M059J (cell line): Measurements from ENCODE around the gene ATOSB. TPM values are rescaled to one million over a fixed set of nuclear protein-coding genes. Genes with fewer than 3 reads are reported as not detected.
A peak's percentile ranks its signal among the peaks of the same experiment; 100 is the strongest.

Experiments used
- DNase-seq: peaks from one replicate; pipeline ENCODE4 v3.0.0-alpha.2; 2012; ENCODE audit warnings: low read depth
- total RNA-seq: library from RNA; depleted of rRNA; stranded (reverse); fragments of >200 nt; shearing (Covaris generic); gene quantifications from 2 replicates; pipeline ENCODE4 v1.2.3, GENCODE V29; 2014

The ATOSB gene
- total RNA-seq, 1 experiment from 2014 or later = 40.8 TPM

DNA sequence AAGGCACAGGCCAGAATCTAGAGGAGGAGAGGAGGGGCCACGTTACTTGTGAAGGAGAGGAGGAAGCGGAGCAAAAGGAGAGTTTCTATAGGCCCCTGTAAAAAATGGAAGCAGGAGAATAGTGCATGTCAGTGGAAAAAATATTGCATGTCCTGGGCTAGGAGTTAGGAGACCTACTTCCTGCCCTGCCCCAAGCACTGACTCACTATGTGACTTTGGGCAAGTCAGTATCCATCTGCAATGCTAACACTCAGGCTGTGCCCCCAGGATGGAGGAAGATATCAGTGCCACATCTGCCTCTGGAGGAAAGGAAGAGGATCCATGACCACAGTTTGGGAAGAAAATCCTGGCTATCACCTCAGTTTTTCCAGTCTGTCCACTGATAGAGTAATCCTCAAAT, 26.2 kb downstream of the ATOSB start:
- no peak for DNase-seq

DNA sequence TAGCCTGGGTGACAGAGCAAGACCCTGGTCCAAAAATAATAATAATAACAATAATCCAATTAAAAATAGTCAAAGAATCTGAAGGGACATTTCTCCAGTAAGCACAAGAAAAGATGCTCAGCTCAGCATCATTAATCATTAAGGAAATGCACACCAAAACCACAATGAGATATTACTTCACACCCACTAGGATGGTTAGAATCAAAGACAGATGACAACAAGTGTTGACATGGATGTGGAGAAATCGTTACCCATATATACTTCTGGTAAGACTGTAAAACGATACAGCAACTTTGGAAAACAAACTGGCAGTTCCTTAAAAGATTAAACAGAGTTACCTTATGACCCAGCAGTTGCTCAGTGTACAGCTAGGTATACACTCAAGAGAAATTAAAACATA, 30.6 kb downstream of the ATOSB start:
- DNase-seq = no peak

DNA sequence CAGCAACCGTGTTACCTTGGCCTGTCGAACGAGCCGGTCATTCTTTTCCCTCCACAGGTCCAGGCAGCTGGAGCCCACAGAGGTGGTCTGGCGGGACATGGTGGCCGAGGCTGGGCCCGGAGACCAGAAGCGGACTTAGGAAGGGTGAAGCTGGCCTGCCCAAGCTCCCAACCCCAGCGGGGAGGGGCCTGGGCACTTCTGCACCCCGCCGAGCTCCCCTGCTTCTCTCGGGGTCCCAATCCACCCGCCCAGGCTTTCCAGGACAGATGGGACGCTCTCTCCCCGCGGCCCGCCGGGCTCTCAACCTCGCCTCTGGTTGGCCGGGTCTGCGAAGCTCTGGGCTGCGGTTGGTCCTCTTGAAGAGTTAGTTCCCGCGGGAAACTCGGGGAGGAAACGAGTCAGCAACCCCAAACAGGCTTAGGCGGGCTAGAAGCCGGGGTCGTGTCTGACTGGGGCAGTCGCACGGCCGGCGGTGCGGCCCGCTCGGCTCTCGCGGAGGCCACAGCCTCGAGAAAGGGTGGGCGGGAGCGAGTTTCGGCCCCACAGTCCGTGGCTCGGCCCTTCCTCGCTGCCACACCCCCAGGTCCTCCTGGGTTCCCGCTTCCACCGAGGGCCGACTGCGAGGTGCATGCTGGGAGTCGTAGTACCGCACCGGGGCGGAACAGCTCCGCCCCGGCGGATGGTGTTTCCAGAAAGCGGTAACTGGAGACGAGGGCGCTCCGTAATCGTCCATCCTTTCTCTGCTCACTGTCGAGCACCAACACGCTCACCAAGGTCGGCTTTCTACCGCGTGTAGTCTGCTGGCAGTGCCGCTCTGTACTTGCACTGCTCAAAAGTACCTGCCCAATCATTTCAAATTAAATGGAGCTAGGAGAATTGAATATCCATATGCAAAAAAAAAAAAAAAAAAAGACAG, 36.0 kb downstream of the ATOSB start, which contains the start of gene FANCG:
FANCG (minus strand) TSS at position 517 of the 916 bp plus-strand sequence; CDS start at position 99, 418 bp downstream.
- DNase-seq = peak; percentile 94

DNA sequence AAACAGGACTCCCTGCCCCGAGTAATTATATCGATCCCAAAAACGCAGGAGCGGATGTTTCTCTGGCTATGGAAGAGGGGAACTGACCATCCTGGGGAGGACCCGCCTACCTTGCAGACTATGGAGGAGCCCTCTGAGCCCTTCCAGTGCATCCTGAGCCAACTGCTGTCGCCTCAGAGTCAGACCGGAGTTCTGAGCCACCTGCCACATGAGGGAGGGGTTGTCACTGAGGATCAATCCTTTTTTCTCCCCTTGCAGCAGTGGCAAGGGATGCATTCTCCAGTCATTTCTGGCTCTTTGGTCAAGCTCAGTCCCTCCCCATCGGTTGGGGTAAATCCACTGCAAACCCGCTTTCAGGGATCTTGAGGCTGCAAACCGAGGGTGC, 36.6 kb downstream of the ATOSB start:
- no peak for DNase-seq

DNA sequence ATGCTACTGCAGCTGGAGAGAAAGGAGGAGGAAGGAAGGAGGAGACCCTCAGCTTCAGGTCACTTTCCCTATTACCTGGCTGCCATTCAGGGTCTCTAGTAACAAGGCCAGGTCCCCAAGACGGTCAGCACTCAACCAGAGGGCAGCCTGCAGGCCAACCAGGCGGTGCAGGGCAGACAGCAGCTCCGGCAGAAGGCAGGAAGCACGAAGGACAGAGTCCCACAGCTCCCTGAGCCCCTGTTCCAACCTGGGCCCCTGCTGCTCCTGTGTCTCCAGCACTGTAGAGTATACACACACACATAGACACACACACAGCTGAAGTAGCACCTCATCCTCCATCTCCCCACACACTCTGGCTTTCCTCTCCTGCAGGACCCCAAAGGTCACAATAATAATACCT, 37.6 kb downstream of the ATOSB start:
- DNase-seq = no peak

DNA sequence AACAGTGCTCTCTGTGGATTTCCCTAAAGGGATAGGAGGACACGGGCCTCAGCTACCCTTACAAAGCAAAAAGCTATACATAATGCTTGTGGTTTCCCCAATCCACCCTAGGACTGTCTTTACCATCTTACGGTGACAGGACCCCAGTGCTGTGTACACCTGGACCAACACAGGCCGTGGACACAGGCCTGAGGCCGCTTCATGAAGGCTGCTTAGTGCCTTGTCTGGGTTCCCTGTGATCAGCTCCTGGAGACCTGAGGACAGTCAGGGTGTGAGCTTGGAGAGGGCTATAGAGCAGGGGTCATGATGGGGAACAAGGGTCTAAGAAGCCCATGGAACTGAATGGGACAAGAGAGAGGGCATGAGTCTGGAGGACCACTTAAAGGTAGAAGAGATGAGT, 38.8 kb downstream of the ATOSB start:
- no peak for DNase-seq

DNA sequence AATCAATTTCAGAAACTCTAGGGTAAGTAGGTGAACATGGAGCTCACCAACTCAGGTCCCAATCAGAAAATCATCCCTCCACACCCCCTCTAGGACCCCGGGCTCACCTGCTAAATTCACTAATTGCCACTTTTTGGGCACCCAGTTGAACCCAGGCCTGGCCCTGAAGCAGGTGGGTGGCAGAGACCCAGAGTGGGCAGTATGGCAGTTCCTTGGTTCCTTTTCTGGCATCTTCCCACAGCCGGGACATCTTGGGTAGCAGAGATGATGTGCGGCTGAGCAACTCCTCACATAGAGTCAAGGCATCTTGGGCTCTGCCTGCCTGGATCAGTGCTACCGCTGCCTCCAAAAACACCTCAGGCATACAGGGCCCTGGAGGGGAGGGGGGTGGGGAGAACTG, 40.3 kb downstream of the ATOSB start:
- DNase-seq = no peak

DNA sequence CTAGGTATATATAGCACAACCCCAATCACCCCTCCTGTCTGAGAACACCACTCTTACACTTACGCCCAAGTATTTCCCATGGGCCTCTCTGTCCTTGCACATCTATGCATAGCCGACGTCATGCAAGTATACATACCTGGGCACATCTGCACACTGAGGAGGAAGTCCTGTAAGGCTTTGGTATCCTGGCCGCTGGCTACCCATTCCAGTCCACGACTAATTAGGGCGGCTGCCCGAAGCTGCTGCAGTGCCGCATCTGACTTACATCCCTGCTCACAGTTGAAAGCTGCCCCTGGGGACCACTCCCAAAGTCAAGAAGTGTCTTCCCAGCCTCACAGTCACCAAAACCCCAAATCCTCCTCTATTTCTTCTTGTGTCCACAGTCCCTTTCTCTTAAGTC, 40.9 kb downstream of the ATOSB start:
- DNase-seq = no peak

DNA sequence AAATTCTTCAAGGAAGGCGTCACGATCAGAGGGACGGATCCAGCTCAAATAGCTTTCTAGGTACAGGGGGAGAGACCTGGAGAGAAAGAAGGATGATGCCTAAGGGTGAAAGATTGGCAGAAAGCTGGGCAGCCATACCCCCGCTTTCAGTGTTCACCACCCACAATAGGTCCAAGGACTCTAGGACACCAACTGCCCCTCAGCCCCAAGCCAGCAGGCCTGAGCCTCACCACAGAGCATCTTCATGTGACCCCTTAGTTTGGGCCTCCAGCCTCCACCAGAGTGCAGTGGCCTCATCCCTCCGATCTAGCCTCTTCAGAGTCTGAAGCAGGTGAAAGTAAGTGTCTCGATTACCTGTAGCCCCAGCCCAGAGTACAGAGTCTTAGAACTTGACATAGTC, 41.5 kb downstream of the ATOSB start:
- no peak for DNase-seq

DNA sequence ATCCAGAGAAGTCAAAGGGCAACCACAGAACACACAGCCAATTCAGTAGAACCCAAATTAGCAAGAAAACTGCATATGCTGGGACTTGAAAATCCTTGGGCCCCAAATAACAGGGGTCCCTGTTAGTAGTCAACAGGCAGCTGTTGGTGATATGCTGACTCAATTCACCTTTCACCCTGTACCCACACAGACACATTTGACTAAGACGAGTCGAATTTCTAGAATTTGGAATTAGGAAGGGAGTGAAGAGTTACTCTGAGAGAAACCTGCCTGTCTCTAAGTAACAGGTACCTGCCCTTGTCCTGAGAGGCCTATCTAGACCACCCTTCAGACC, 42.4 kb downstream of the ATOSB start:
- no peak for DNase-seq

DNA sequence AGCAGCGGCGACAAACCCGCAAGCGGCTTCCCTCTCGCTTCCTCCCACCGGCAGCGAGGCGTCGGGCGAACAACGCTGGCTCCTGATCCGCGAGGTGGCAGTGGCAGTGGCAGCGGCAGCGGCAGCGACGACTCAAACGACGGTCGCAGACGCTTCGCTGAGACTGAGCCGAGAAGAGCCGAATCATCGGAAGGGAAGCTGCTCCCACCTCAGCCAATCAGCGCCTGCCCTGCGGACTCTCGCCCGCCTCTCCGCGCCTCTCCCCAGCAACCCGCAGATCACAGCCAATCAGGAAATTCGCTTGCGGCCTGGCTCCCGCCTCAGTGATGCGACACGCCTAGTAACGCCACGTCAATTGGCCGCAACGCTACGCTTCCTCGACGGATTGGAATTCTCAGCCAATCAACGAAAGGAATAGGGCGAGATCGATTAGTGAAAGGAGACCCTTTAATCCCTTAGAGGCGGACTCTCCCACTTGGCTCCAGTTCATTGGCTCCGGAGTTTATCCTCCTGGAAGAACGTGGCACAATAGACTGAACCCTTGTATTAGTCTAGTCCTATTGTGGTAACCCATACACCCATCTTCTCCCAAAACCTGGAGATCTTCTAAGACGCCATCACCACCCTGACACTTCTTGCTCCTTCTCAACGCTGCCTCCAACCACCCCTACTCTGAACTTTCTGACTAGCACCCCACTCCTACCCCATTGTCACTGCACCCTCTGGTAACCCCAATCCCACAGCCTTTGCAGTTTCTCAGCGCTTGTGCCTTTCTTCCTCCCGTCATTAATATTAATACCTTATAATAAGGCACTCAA, 43.0 kb downstream of the ATOSB start, which contains the start of gene VCP:
VCP (minus strand) TSS at position 165 of the 818 bp plus-strand sequence. CDS start 272 bp downstream, outside the sequence.
- DNase-seq = peak; percentile 99

DNA sequence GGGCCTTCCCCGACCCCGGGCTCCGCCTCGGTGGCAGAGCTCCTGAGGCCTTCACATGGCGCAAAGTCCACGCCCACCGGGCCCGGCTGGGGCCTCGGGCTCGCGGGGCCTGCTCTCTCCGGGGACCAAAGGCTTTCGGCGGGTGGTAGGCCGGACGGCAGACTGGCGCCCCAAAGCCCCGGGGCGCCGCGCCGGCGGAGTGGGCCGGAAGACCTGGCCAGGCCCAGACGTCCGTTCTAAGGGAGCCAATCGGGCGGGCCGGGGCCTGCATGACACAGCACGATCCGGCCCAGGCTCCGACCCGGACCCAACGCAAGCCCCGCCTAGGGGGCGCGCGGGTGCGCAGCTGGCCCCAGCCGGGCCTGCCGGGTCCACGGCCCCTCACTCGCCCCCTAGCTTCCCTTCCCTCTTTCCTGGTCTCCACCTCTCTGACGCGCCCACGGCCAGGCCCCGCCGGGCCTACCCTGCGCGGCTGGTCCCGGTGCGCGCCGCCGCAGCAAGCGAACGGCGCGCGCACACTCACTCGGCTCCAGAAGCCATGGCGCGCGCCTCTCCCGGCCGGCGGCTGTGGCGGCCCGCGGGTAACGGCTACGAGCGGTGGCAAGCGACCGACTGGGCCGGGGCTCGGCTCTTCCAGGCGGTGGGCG, 43.7 kb downstream of the ATOSB start:
- DNase-seq = peak; percentile 86

DNA sequence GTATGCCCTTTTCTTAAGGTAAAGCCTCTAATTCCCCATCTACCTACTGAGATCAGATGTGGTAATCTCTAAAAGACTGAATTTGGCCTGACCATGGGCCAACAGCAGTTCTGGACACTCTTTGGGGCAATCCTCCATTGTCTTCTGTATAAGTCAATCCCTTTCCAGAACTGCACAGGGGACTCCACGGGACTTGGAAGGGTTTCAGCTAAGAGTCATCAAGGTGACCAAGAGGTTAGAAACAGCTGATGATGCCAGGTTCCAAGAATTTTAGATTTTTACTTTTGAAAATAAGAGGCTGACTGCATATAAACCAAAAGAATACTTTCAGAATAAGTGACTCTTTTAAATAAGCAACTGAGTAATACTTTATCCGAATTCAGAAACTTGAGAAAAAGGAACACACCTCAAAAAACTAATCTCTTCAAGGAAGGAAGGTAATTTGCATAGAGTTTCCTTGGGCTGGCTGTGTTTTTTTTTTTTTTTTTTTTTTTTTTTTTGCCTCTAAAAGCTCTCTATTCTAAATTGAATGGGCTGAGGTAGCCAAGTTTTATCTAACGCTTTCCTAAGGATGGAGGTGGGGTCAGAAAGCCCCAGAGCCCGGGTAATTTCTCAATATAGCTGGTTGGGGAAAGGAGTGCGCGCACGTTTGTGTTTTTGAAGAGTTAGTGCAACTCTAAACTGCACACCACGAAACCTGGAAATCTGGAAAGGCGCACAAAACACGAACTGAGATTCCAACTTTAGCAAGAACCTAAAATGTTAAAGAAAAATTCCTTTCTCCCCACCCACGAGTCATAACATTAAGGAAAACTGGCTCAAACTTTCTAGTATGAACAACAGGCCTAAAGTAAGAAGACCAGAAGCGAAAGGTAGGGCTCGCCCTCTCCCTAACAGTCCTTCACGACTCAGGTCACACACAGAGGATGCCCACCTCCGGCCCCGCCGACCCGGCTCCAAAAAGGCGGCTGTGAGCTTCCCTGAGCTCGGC, 44.5 kb downstream of the ATOSB start:
- DNase-seq = peak; percentile 78

DNA sequence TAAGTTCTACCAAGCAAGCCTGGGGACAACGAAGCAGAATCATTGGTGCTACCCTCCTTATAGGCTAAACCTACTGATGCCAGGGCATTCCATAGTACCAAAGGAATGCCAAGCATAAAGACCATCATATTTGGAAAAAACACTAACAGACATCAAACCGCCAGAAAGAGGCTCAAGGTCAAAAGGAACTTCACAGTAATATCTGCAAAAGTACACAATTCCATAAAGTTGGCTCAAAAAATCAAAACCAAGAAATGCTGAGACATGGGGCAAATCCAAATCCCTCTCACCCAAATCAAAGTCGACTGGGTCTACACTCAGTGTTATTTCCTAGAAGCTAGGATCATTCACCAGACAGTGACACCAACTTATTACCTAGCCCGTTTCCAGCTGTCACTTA, 46.6 kb downstream of the ATOSB start:
- DNase-seq = no peak

DNA sequence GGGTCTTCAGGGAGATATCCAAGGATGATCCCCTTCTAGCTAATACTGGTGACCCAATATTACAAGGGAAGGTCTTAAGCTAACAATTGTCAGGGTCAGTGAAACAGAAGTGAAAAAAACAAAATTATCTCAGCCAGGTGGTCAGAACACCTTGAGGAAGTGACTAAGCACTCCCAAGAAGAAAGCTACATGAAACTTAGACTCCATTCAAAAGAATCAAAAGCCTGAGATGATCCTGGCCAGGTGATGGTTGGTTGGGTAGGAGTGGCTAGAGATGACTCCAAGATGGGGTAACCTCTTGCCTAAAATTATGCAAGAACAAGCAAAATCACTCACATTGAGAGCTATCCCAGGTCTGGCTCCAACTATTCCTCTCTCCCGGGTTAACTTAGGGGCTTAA, 48.6 kb downstream of the ATOSB start:
- DNase-seq = no peak

DNA sequence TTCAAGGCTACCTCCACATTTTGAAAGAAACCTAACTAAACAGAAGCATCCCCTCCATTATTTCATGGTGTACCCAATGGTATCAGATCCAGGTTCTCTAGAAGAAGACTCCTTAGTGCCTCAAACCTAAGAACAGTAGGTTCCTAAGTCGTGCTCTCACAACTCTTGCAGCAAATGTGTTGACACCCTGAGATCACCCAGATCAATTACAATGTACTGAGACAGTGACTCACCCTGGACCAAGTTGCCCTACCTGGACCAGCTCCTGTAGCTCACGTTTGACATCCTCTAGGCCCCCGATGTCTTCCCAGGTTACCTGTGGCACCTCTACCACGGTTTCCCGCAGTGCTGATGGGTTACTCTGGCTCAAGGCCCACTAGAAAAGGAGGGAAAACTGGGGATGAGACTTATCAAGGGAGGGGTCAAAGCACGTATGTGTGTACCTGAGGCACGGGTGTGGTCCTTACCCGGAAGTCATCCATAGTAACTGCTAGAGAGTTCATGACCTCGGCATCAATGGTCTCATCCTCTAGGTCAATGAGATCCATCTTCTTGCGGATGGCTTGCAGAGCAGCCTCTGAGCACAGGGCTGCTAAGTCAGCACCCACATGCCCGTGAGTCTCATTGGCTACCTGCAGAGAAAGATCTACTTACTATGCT, 55.0 kb downstream of the ATOSB start:
- no peak for DNase-seq

DNA sequence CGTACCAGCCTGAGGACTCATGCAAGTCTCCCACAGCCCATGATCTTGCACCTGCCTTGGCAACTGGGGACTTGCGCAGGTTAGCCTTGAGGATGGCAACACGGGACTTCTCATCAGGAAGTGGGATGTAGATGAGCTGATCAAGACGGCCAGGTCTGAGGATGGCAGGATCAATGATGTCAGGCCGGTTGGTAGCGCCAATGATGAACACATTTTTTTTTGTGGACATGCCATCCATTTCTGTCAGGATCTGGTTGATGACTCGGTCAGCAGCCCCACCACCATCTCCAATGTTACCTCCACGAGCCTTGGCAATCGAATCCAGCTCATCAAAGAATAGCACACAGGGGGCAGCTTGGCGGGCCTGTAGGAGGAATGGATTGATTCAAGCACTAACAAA, 56.2 kb downstream of the ATOSB start:
- DNase-seq = no peak

DNA sequence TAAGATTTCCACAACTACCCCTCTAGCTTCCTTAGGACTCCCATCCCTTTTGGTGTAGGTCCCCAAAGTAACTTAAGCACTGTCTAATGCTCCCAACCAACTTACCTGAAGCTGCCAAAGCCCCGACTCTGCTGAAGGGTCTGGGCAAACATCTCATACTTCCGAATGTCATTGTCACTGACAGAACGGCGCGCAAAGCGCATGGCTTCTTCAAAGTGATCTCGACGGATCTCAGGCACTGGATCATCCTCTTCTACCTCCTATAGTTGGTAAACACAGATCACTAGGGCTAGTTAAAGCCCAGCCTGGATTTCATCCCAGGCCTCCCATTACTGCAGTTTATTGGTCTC, 58.4 kb downstream of the ATOSB start:
- no peak for DNase-seq

DNA sequence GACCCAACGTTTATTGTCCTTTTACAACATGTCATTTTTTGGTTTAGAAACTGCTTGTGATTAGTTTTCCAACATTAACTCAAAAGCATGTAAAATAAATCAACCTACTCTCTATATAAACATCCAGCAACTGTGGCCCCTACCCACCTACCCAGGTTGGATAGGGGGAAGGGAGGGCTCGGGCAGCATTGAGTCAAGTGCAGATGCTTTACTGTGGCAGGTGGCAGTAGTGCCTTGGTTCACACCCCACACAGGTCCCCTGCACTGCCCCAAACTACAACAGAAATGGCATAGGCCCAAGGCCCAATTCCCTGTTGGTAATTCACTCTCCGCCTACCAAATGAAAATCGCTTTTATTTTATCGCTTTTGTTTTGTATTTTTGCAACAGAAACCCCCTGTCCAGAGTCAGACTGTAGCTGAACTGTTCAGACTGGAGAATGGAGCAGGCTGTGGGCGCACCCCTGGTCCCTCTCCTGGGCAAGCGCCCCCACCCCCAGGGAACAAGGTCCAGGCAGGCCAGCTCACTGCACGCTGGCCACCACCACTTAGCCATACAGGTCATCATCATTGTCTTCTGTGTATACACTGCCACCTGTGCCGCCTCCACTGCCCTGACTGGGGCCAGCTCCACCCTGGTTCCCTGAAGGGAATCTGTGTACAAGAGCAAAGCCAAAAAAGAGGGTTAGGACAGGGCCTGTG, 58.9 kb downstream of the ATOSB start:
- no peak for DNase-seq
